ENCODE results near the gene CYTL1.

DNA sequence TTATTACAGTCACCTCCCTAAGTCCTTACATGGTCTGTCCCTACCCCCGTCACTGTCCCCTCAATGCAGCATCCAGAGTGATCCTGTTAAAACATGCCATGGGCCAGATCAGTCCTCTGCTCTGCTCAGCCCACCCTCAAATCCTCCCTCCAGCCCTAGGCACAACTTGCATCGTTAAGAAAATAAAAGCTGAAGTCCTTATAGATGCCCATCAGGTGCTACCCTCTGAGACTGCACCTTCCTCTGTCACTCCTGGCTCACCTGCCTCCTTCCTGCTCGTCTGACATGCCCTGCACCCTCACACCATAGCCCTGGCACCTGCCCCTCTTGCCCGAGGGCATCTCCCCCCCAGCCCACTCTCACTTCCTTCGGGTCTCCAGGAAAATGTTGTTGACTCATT is 36.2 kb upstream of the CYTL1 start:
- TF ChIP-seq, protein P1, sequence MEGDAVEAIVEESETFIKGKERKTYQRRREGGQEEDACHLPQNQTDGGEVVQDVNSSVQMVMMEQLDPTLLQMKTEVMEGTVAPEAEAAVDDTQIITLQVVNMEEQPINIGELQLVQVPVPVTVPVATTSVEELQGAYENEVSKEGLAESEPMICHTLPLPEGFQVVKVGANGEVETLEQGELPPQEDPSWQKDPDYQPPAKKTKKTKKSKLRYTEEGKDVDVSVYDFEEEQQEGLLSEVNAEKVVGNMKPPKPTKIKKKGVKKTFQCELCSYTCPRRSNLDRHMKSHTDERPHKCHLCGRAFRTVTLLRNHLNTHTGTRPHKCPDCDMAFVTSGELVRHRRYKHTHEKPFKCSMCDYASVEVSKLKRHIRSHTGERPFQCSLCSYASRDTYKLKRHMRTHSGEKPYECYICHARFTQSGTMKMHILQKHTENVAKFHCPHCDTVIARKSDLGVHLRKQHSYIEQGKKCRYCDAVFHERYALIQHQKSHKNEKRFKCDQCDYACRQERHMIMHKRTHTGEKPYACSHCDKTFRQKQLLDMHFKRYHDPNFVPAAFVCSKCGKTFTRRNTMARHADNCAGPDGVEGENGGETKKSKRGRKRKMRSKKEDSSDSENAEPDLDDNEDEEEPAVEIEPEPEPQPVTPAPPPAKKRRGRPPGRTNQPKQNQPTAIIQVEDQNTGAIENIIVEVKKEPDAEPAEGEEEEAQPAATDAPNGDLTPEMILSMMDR (IDR thresholded peaks at IDR 0.05) = no peak
- TF ChIP-seq POLR2A (IDR thresholded peaks at IDR 0.05) = no peak

Data from uterus (tissue), 2 donors.